BLaER1 treated with 17β-estradiol and CSF1 and Interleukin-3, amounts not matched to agents 10 nM and 100 nM (cell line): ENCODE measurements around the gene TMEM235.
"Not testable (repeated sequence)": the region's sequence is repeated elsewhere in the genome, so short reads cannot be mapped to it uniquely, and the experiment has no call there.

Source experiments
- H3K27ac ChIP-seq, 11 experiments: shearing (Covaris generic); formaldehyde crosslinking; 2 replicates each; pipeline ENCODE4 v1.8.1; 2022
- H3K27me3 ChIP-seq, 11 experiments: shearing (Covaris generic); formaldehyde crosslinking; 2 replicates each; pipeline ENCODE4 v1.8.1; 2022
- H3K36me3 ChIP-seq, 11 experiments: shearing (Covaris generic); formaldehyde crosslinking; 2 replicates each; pipeline ENCODE4 v1.8.1; 2022
- H3K4me1 ChIP-seq, 10 experiments: shearing (Covaris generic); formaldehyde crosslinking; 2 replicates each; pipeline ENCODE4 v1.8.1; 2022
- H3K4me2 ChIP-seq, 11 experiments: shearing (Covaris generic); formaldehyde crosslinking; 2 replicates each; pipeline ENCODE4 v1.8.1; 2022
- H3K4me3 ChIP-seq, 10 experiments: shearing (Covaris generic); formaldehyde crosslinking; 2 replicates each; pipeline ENCODE4 v1.8.1; 2022
- H3K9ac ChIP-seq, 11 experiments: shearing (Covaris generic); formaldehyde crosslinking; 2 replicates each; pipeline ENCODE4 v1.8.1; 2022
- H3K9me3 ChIP-seq, 11 experiments: shearing (Covaris generic); formaldehyde crosslinking; replicated peaks in 1 of 11; 2 replicates each; pipeline ENCODE4 v1.8.1; 2022
- H4K20me1 ChIP-seq, 11 experiments: shearing (Covaris generic); formaldehyde crosslinking; 2 replicates each; pipeline ENCODE4 v1.8.1; 2022
- Cebpa-rat ChIP-seq, 11 experiments: shearing (Covaris generic); IDR thresholded peaks; 2 replicates each; pipeline ENCODE4 v1.8.1; 2022

TMEM235 gene

DNA sequence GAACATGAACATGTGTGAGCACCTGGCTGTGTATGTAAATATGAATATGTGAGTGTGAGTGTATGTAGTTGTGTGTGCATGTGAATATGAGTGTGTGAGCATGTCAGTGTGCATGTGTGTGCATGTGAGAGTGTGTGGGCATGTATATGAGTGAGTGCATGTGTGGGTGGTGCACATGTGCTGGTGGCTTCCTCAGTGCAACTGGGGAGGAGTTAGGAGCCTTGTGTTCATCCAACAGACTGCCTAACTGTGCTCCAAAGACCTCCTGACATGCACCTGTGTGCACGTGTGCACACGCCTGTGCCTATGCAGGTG lies 1.4 kb downstream of the TMEM235 start:
- no peaks in the 10 kb centered on the region for H3K9me3 ChIP-seq
- no peaks in the 10 kb centered on the region for H3K36me3 ChIP-seq
- H3K4me3 ChIP-seq = no peak overlapping the region
- H3K4me1 ChIP-seq = peaks cover 17 to 82% (median 61%) of the 10 kb centered on the region in 10 experiments
- no peak for TF ChIP-seq Cebpa-rat (IDR thresholded peaks at IDR 0.05)
- no peak overlapping the region for H3K27ac ChIP-seq
- peaks cover 22 to 34% (median 31%) of the 10 kb centered on the region in 11 experiments for H3K27me3 ChIP-seq
- no peak overlapping the region; a peak in 1 of 22 replicates for H3K9ac ChIP-seq
- H4K20me1 ChIP-seq = peaks cover 0 to 20% (median 11%) of the 10 kb centered on the region in 11 experiments; a peak in 9 of 22 replicates
- peak overlapping the region; percentile 71 to 96 (median 86); a peak in 21 of 22 replicates for H3K4me2 ChIP-seq

DNA sequence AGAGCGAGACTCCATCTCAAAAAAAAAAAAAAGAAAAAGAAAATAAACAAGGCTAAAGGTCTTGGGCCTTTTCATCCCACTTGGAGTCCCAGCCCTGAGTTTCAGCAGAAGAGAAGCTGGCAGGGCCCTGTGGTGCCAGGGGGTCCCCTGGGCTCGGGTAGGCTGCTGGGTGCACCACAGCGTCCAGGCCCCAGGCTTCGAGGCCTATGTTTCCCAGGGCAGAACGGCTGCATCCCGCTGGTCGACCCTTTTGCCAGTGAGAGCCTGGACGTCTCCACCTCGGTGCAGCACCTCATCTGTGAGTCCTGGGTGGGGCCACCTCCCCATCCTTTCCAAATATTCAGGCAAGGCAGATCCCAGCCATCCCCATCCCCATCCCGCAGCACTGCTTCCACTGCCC lies 2.2 kb downstream of the TMEM235 start:
- Histone ChIP-seq H3K9ac (peak overlapping the region in 1 of 11 experiments; percentile 43; a peak in 1 of 22 replicates), H3K9me3 (no peaks in the 10 kb centered on the region), H3K4me2 (peak overlapping the region in 5 of 11 experiments; percentile 45 to 96 (median 72); a peak in 9 of 22 replicates), H3K36me3 (no peaks in the 10 kb centered on the region), H3K27me3 (peaks cover 22 to 34% (median 31%) of the 10 kb centered on the region in 11 experiments), H3K4me1 (peaks cover 15 to 82% (median 63%) of the 10 kb centered on the region in 10 experiments), H3K27ac (no peak overlapping the region), H4K20me1 (peaks cover 0 to 20% (median 11%) of the 10 kb centered on the region in 11 experiments; a peak in 9 of 22 replicates), H3K4me3 (no peak overlapping the region)
- no peak for TF ChIP-seq Cebpa-rat (IDR thresholded peaks at IDR 0.05)

DNA sequence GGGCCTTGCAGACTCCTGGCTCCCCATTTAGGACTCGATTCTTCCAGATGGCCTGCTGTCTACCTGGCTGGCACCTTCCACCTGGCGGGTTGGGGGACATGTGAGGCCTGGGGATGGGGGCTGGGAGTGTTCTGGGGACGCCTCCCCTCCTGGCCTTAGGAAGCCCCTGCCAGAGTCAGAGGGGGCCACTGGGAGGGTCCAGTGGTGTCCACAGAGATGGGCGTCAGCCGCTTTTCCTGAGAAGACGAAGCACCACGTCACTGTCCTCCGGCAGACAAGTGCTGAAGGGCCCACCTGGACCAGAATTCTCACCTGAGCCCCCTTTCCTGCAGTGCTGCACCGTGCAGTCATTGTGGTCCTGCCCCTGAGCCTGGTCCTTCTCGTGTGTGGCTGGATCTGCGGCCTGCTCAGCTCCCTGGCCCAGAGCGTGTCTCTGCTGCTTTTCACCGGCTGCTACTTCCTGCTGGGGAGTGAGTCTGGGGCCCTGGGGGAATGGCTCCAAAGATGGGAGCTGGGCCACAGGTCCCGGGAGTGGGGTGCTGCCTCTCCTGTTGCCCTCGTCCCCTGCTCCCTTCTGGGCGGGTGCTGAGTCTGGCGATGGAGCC lies 2.9 kb downstream of the TMEM235 start:
- H3K4me1 ChIP-seq = peaks cover 15 to 87% (median 68%) of the 10 kb centered on the region in 10 experiments
- peak overlapping the region in 3 of 11 experiments; percentile 23 to 44 (median 43); a peak in 4 of 22 replicates for H3K9ac ChIP-seq
- peak overlapping the region in 9 of 11 experiments; percentile 24 to 96 (median 60); a peak in 18 of 22 replicates for H3K4me2 ChIP-seq
- no peak for TF ChIP-seq Cebpa-rat (IDR thresholded peaks at IDR 0.05)
- H3K9me3 ChIP-seq = no peaks in the 10 kb centered on the region
- H3K36me3 ChIP-seq = no peaks in the 10 kb centered on the region
- peak overlapping the region in 2 of 11 experiments; percentile 17 to 44; a peak in 1 of 22 replicates for H3K27ac ChIP-seq
- H3K27me3 ChIP-seq = peaks cover 22 to 34% (median 31%) of the 10 kb centered on the region in 11 experiments
- peaks cover 0 to 20% (median 11%) of the 10 kb centered on the region in 11 experiments; a peak in 9 of 22 replicates for H4K20me1 ChIP-seq
- H3K4me3 ChIP-seq = no peak overlapping the region

DNA sequence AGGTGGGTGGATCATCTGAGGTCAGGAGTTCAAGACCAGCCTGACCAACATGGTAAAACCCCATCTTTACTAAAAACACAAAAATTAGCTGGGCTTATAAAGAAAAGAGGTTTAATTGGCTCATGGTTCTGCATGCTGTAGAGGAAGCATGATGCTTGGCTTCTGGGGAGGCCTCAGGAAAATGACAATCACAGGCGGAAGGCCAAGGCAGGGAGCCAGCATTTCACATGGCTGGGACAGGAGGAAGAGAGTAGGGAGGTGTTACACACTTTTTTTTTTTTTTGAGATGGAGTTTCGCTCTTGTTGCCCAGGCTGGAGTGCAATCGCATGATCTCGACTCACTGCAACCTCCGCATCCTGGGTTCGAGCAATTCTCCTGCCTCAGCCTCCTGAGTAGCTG lies 3.6 kb downstream of the TMEM235 start:
- Histone ChIP-seq H3K4me1 (peaks cover 15 to 93% (median 75%) of the 10 kb centered on the region in 10 experiments), H3K9ac (peak overlapping the region in 1 of 11 experiments; percentile 44; a peak in 1 of 22 replicates), H4K20me1 (peaks cover 0 to 20% (median 11%) of the 10 kb centered on the region in 11 experiments; a peak in 9 of 22 replicates), H3K27me3 (peaks cover 22 to 34% (median 31%) of the 10 kb centered on the region in 11 experiments), H3K4me2 (peak overlapping the region in 7 of 11 experiments; percentile 45 to 96 (median 63); a peak in 12 of 22 replicates)
- H3K27ac ChIP-seq, H3K36me3 ChIP-seq, H3K4me3 ChIP-seq, H3K9me3 ChIP-seq: not testable (repeated sequence)

DNA sequence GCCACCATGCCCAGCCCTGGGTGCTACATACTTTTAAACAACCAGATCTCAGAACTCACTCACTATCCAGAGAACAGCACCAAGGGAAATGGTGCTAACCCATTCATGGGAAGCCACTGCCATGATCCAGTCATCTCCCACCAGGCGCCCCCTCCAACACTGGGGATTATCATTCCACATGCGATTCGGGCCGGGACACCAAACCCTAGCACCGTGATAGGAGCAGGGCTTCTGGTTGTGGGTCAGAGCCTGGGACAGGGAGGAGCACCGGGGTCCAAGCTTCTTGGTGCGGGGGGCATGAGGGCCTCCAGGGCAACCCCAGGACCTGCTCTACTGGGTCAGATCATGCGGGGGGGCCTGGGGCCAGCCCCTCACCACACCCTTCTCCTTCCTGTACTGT lies 4.5 kb downstream of the TMEM235 start:
- TF ChIP-seq Cebpa-rat (IDR thresholded peaks at IDR 0.05) = no peak
- Histone ChIP-seq H3K27me3 (peaks cover 22 to 29% (median 24%) of the 10 kb centered on the region in 11 experiments), H3K9me3 (no peaks in the 10 kb centered on the region), H4K20me1 (peaks cover 0 to 16% (median 11%) of the 10 kb centered on the region in 11 experiments; a peak in 9 of 22 replicates), H3K36me3 (no peaks in the 10 kb centered on the region), H3K4me2 (peak overlapping the region in 3 of 11 experiments; percentile 10 to 25 (median 10); a peak in 2 of 22 replicates), H3K9ac (no peak overlapping the region), H3K27ac (peak overlapping the region in 2 of 11 experiments; percentile 28 to 30; a peak in 2 of 22 replicates), H3K4me3 (no peak overlapping the region), H3K4me1 (peaks cover 15 to 96% (median 80%) of the 10 kb centered on the region in 10 experiments)

DNA sequence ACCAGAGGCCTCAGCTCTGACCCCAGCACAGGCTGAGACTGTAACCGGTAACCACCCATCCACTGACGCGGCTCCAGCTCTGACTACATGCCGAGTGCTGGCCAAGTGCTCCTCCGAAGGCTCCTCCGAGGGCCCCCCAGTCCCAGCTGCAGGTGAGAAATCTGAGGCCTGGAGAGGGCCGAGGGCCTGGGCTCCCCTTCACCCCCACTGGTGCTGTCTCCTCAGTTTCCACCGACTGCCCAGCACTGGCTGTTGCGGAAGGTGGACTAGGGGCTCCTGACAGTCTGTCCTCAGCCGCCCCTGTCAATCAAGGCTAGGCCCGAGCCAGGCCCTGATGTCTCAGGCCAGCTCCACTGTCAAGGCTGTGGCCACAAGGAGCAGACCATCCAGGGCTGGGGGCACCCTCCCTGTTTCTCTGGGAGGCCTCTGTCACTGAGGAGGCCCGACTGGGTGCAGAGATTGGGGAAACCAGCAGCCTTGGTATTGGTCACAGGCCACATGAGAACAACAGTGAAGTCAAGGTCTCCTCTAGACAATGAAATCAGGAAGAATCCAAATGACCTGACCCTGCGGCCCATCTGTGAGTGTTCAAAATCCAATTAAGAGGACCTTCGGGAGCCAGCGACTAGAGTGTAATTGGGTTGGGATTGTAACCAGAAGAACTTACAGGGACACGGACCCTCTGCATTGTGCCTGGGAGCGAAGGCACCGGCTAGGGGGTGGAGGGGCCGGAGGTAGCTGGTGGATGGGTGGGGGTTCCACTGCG lies 5.1 kb downstream of the TMEM235 start:
- H3K9ac ChIP-seq = peak overlapping the region in 4 of 11 experiments; percentile 40 to 62 (median 54); a peak in 1 of 22 replicates
- no peaks in the 10 kb centered on the region for H3K36me3 ChIP-seq
- no peaks in the 10 kb centered on the region for H3K9me3 ChIP-seq
- H4K20me1 ChIP-seq = peaks cover 0 to 10% (median 5%) of the 10 kb centered on the region in 11 experiments; a peak in 9 of 22 replicates
- H3K4me1 ChIP-seq = peaks cover 12 to 96% (median 80%) of the 10 kb centered on the region in 10 experiments
- H3K27ac ChIP-seq = peak overlapping the region in 3 of 11 experiments; percentile 25 to 50 (median 30); a peak in 4 of 22 replicates
- TF ChIP-seq Cebpa-rat (IDR thresholded peaks at IDR 0.05) = no peak
- H3K4me3 ChIP-seq = no peak overlapping the region
- peak overlapping the region in 7 of 11 experiments; percentile 62 to 88 (median 85); a peak in 13 of 22 replicates for H3K4me2 ChIP-seq
- peaks cover 15 to 22% (median 17%) of the 10 kb centered on the region in 11 experiments for H3K27me3 ChIP-seq

DNA sequence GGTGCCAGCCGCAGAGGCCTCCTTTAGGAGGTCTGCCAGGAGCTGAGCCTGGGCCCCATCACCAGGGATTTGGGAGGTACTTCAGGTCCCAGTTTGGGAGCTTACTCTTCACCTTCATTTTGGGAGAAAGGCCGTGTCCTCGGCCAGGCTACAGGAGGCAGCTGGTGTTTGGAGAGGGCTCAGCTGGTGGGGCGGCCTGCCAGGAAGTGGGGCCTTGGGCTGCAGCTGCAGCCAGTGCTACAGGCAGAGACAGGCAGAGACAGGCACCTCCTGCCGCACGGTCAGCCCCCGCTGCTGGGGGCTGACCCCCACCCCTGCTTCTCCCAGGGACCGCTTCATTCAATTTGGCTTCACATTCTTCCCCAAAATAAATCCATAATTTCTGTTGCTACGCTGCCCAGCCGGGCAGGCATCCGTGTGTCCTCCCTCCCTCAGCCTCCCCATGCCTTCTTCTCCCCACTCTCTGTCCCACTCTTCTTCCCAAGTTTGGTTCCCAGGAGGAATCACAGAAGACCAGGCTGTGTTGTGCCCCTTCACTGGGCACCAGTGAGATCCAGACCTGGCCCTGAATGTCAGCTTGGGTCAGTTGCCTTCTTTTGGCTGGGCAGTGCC lies 6.1 kb downstream of the TMEM235 start:
- Histone ChIP-seq H3K4me3 (no peak overlapping the region), H3K9ac (peak overlapping the region in 8 of 11 experiments; percentile 8 to 62 (median 38); a peak in 12 of 22 replicates), H3K27ac (peak overlapping the region in 8 of 11 experiments; percentile 2 to 59 (median 25); a peak in 9 of 22 replicates), H3K27me3 (peaks cover 6 to 13% (median 8%) of the 10 kb centered on the region in 11 experiments), H3K36me3 (no peaks in the 10 kb centered on the region), H3K9me3 (no peaks in the 10 kb centered on the region), H3K4me2 (peak overlapping the region in 9 of 11 experiments; percentile 43 to 88 (median 81); a peak in 18 of 22 replicates), H3K4me1 (peaks cover 16 to 97% (median 82%) of the 10 kb centered on the region in 10 experiments), H4K20me1 (peaks cover 0 to 5% (median 0%) of the 10 kb centered on the region in 11 experiments; a peak in 5 of 22 replicates)
- TF ChIP-seq Cebpa-rat (IDR thresholded peaks at IDR 0.05) = no peak

DNA sequence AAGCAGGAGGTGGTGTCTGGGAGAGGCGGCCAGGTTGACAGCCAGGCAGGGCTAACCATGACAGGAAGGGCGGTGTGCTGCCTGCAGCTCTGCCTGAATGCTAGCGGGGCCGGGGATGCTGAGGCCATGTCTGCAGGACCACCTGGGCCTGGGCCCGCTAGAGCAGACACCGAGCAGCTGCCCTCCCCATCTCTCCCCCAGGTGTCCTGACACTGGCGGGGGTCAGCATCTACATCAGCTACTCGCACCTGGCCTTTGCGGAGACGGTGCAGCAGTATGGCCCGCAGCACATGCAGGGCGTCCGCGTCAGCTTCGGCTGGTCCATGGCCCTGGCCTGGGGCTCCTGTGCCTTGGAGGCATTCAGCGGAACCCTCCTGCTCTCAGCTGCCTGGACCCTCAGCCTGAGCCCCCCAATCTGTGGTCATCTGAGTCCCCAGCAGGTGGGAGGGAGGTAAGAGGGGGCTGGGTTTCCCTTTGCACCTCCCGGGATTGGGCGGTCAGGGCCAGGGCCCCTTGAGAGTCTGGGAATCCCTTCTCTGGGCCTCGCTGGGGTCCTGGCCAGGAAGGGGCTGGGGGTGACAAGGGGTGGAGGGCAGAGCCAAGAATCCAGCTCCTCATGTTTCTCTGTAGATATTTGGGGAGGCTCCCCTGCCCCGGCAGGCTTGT lies 7.5 kb downstream of the TMEM235 start:
- Histone ChIP-seq H4K20me1 (no peaks in the 10 kb centered on the region; a peak in 1 of 22 replicates), H3K36me3 (no peaks in the 10 kb centered on the region), H3K4me3 (no peak overlapping the region), H3K27ac (peak overlapping the region in 2 of 11 experiments; percentile 84 to 90; a peak in 2 of 22 replicates), H3K27me3 (no peaks in the 10 kb centered on the region), H3K4me1 (peaks cover 19 to 100% (median 88%) of the 10 kb centered on the region in 10 experiments), H3K9ac (peak overlapping the region in 1 of 11 experiments; percentile 25; a peak in 2 of 22 replicates), H3K4me2 (peak overlapping the region; percentile 16 to 88 (median 77); a peak in 20 of 22 replicates), H3K9me3 (no peaks in the 10 kb centered on the region)
- TF ChIP-seq Cebpa-rat (IDR thresholded peaks at IDR 0.05) = no peak
